Loucy (cell line): Measurements from ENCODE around the gene RPS6KA1.

Experiments used
- H2AFZ ChIP-seq: fragments of 200-600 bp; sonication (generic); 2 replicates; pipeline ENCODE4 v1.6.0; 2016; ENCODE audit warnings: antibody characterized with exemption, mild to moderate bottlenecking, low read length, moderate library complexity
- H3F3A ChIP-seq: fragments of 200-600 bp; 2 replicates; pipeline ENCODE4 v1.6.0; 2016; ENCODE audit warnings: antibody characterized with exemption, low read depth, mild to moderate bottlenecking
- H3K27me3 ChIP-seq: fragments of 200-600 bp; sonication (generic); 2 replicates; pipeline ENCODE4 v1.6.1; 2014; ENCODE audit warnings: low read length, mild to moderate bottlenecking; ENCODE audit not compliant: insufficient read depth, poor library complexity, severe bottlenecking
- H3K36me3 ChIP-seq: fragments of 200-600 bp; sonication (generic); 2 replicates; pipeline ENCODE4 v1.6.1; 2016; ENCODE audit warnings: low read length; ENCODE audit not compliant: insufficient read depth
- H3K4me1 ChIP-seq: fragments of 200-600 bp; sonication (generic); 2 replicates; pipeline ENCODE4 v1.5.1; 2014; ENCODE audit warnings: low read length, mild to moderate bottlenecking; ENCODE audit not compliant: insufficient read depth, poor library complexity, severe bottlenecking
- H3K4me2 ChIP-seq: fragments of 200-600 bp; sonication (generic); 2 replicates; pipeline ENCODE4 v1.6.0; 2014; ENCODE audit warnings: antibody characterized with exemption, low read length, low read depth, mild to moderate bottlenecking; ENCODE audit not compliant: poor library complexity, severe bottlenecking
- H3K4me3 ChIP-seq: fragments of 200-600 bp; sonication (generic); 2 replicates; pipeline ENCODE4 v1.5.1; 2014; ENCODE audit warnings: low read length, mild to moderate bottlenecking, mixed read lengths; ENCODE audit not compliant: poor library complexity, severe bottlenecking
- H3K79me2 ChIP-seq: fragments of 200-600 bp; sonication (generic); 2 replicates; pipeline ENCODE4 v1.6.1; 2014; ENCODE audit warnings: low read length; ENCODE audit not compliant: insufficient read depth
- H3K9ac ChIP-seq: fragments of 200-600 bp; sonication (generic); 2 replicates; pipeline ENCODE4 v1.6.0; 2014; ENCODE audit warnings: mild to moderate bottlenecking, low read depth, low read length, moderate library complexity; ENCODE audit not compliant: poor library complexity, severe bottlenecking
- H3K9me2 ChIP-seq: fragments of 200-600 bp; sonication (generic); replicated peaks from 2 replicates; pipeline ENCODE4 v1.6.1; 2016; ENCODE audit warnings: low read depth, low read length, mixed read lengths
- H3K9me3 ChIP-seq: fragments of 200-600 bp; sonication (generic); 2 replicates; pipeline ENCODE4 v1.6.1; 2014; ENCODE audit warnings: mild to moderate bottlenecking, antibody characterized with exemption, low read length, low read depth; ENCODE audit not compliant: insufficient read depth
- H4K20me1 ChIP-seq: fragments of 200-600 bp; sonication (generic); 2 replicates; pipeline ENCODE4 v1.6.0; 2014; ENCODE audit warnings: antibody characterized with exemption, low read length, mild to moderate bottlenecking; ENCODE audit not compliant: insufficient read depth, poor library complexity, severe bottlenecking
- EZH2phosphoT487 ChIP-seq: fragments of 200-600 bp; IDR thresholded peaks from 2 replicates; pipeline ENCODE4 v1.6.1; 2018; ENCODE audit warnings: antibody characterized with exemption, mild to moderate bottlenecking, moderate library complexity, borderline replicate concordance
- TF ChIP-seq, protein P1 (sequence below): fragments of 200-600 bp; sonication (generic); conservative IDR thresholded peaks from 2 replicates; pipeline ENCODE4 v1.5.1; 2014; ENCODE audit warnings: mild to moderate bottlenecking, antibody characterized with exemption, low read length

The RPS6KA1 gene

DNA sequence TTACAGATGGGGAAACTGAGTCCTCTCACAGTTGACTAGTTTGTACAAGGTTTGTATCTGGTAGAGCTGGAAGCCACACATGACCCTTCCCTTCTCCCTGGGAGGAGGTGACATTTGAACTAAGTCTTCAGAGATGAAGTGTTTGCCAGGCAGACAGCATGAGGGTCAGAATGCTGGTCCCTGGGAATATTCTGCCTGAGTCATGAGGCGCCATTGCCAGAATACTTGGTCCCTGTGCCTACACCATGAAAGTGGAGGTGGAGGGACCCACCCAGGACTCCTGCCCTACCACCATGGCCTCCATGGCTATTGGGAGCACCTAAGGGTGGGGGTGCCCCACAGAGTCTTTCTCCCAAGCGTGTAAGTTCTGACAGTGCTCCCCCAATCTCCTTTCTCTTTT lies 7.0 kb downstream of the RPS6KA1 start:
- Histone ChIP-seq H3K4me2 (no peak overlapping the region), H4K20me1 (no peaks in the 10 kb centered on the region), H3K9me2 (no peaks in the 10 kb centered on the region), H2AFZ (no peak overlapping the region), H3F3A (no peaks in the 10 kb centered on the region), H3K9me3 (no peaks in the 10 kb centered on the region), H3K27me3 (no peaks in the 10 kb centered on the region), H3K36me3 (no peaks in the 10 kb centered on the region), H3K4me3 (no peak overlapping the region), H3K9ac (no peak overlapping the region), H3K79me2 (0 out of 2 replicates have a peak, but pooled peaks cover 4% of the 10 kb centered on the region), H3K4me1 (peaks cover 37% of the 10 kb centered on the region)
- TF ChIP-seq, protein P1, sequence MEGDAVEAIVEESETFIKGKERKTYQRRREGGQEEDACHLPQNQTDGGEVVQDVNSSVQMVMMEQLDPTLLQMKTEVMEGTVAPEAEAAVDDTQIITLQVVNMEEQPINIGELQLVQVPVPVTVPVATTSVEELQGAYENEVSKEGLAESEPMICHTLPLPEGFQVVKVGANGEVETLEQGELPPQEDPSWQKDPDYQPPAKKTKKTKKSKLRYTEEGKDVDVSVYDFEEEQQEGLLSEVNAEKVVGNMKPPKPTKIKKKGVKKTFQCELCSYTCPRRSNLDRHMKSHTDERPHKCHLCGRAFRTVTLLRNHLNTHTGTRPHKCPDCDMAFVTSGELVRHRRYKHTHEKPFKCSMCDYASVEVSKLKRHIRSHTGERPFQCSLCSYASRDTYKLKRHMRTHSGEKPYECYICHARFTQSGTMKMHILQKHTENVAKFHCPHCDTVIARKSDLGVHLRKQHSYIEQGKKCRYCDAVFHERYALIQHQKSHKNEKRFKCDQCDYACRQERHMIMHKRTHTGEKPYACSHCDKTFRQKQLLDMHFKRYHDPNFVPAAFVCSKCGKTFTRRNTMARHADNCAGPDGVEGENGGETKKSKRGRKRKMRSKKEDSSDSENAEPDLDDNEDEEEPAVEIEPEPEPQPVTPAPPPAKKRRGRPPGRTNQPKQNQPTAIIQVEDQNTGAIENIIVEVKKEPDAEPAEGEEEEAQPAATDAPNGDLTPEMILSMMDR: no peak
- TF ChIP-seq EZH2phosphoT487: no peak

DNA sequence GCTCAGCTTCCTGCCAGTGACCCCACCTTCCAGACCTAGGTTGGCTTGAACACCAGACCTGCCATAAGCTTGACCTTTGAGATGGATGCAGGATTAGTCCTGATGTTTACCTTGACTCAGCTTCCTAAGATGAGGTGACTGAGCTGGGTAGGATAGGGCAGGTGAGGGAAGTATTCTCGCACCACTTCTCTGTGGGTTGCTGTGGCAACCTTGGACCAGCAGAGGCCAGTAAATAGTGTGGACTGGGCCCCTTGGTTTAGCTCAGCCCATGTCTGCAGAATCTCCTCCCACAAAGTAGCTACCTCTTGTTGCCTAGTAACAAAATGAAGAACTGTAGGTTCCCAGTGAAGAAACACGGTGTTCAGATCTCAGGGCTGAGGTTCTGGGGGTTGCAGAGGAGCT lies 8.4 kb downstream of the RPS6KA1 start:
- Histone ChIP-seq H3K4me3 (no peak overlapping the region), H2AFZ (no peak overlapping the region), H3K9me2 (no peaks in the 10 kb centered on the region), H3K4me2 (no peak overlapping the region), H4K20me1 (no peaks in the 10 kb centered on the region), H3K4me1 (peaks cover 46% of the 10 kb centered on the region), H3K27me3 (no peaks in the 10 kb centered on the region), H3K9ac (no peak overlapping the region), H3K79me2 (peaks cover 6% of the 10 kb centered on the region; the same call in 1 of the 2 replicates), H3F3A (0 out of 2 replicates have a peak, but pooled peaks cover 8% of the 10 kb centered on the region), H3K36me3 (no peaks in the 10 kb centered on the region), H3K9me3 (no peaks in the 10 kb centered on the region)
- TF ChIP-seq EZH2phosphoT487: no peak
- TF ChIP-seq, protein P1: peak; percentile 43

DNA sequence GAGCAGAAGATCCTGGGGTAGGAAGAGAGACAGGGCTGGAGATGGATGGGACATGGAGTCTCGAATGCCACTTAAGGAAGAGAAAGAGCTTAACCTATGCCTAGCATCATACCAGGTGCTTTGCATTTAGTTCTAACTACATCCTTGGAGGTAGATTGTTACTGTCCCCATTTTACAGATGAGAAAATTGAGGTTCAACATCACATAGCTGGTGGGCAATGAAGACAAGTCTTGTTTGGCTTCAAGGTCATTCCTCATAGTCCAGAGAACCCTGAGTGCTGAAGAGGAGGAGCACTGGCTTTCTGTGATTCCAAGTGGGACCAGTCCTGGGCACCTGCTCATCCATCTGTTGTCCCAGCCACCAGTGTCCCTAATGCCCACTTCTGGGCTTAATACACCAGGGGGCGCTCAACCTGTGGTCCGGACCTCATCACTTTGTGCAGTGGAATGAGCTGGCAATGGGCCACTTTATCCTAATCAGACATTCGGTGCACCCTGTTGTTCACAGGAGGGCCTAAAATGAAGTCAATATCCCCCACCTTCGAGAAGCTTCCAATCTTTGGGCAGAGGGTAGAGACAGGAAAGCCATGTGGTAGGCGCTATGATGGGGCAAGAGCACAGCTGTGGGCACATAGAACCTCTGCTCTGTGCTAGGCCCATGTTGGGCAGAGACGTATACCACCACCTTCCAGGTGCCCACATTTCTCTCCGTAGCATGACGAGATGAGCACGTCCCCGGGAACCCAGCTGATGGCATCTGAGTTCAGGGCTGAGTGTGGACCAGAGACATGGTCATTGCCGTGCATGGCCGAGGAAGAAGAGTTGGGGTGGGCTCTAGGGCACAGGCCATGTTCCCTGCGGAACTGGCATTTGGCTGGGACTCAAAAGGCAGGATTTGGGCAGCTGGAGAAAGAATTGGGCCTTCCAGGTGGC lies 9.2 kb downstream of the RPS6KA1 start:
- H3K9ac ChIP-seq: no peak overlapping the region
- H3K27me3 ChIP-seq: no peaks in the 10 kb centered on the region
- H3K9me2 ChIP-seq: no peaks in the 10 kb centered on the region
- 0 out of 2 replicates have a peak, but pooled peaks cover 8% of the 10 kb centered on the region for H3F3A ChIP-seq
- H3K9me3 ChIP-seq: no peaks in the 10 kb centered on the region
- peaks cover 53% of the 10 kb centered on the region for H3K4me1 ChIP-seq
- TF ChIP-seq EZH2phosphoT487: no peak
- TF ChIP-seq, protein P1: peak; percentile 69
- H2AFZ ChIP-seq: no peak overlapping the region
- no peaks in the 10 kb centered on the region for H4K20me1 ChIP-seq
- no peak overlapping the region for H3K4me3 ChIP-seq
- no peak overlapping the region for H3K4me2 ChIP-seq
- H3K79me2 ChIP-seq: peaks cover 11% of the 10 kb centered on the region; the same call in 1 of the 2 replicates
- no peaks in the 10 kb centered on the region for H3K36me3 ChIP-seq
